Activated CD8-positive, alpha-beta memory T cell treated with anti-CD3 and anti-CD28 coated beads, Interleukin-2, amount 50 U/mL, for 4 hours (primary cell): Measurements from ENCODE around the gene KLK2.
A peak's percentile ranks its signal among the peaks of the same experiment; 100 is the strongest.

Experiments
- DNase-seq: peaks from one replicate; pipeline ENCODE4 v3.0.0-alpha.2; 2020

KLK2 gene

GRCh38 chr19:50873056-50873455 is at the start of gene KLK2:
KLK2 (plus strand) TSS chr19:50873439; CDS start chr19:50873474, 35 bp downstream.
- DNase-seq: no peak

GRCh38 chr19:50826492-50827240 is 46.6 kb upstream of the KLK2 start:
- DNase-seq: no peak

- no peak for DNase-seq
Observed at GRCh38 chr19:50827476-50827875, 45.8 kb upstream of the KLK2 start.

- DNase-seq: no peak
Observed at GRCh38 chr19:50829801-50830200, 43.4 kb upstream of the KLK2 start.

GRCh38 chr19:50830266-50831025 is 42.8 kb upstream of the KLK2 start:
- no peak for DNase-seq

- DNase-seq: no peak
Observed at GRCh38 chr19:50831026-50831396, 42.2 kb upstream of the KLK2 start.

GRCh38 chr19:50832666-50833065 is 40.6 kb upstream of the KLK2 start:
- no peak for DNase-seq

GRCh38 chr19:50833117-50833801 is 40.0 kb upstream of the KLK2 start, which contains the start of gene KLK15:
KLK15 (minus strand) TSS chr19:50833574; CDS start chr19:50831492, 2,082 bp downstream.
- DNase-seq: no peak

- DNase-seq: no peak
Observed at GRCh38 chr19:50833802-50834167, 39.5 kb upstream of the KLK2 start.

- no peak for DNase-seq
Observed at GRCh38 chr19:50835103-50835784, 38.0 kb upstream of the KLK2 start.

GRCh38 chr19:50835785-50836542 is 37.3 kb upstream of the KLK2 start:
- DNase-seq: peak; percentile 64

GRCh38 chr19:50836543-50837195 is 36.6 kb upstream of the KLK2 start:
- DNase-seq: no peak

- no peak for DNase-seq
Observed at GRCh38 chr19:50837300-50837699, 35.9 kb upstream of the KLK2 start.

- DNase-seq: no peak
Observed at GRCh38 chr19:50838239-50838638, 35.0 kb upstream of the KLK2 start.

GRCh38 chr19:50839712-50840655 is 33.3 kb upstream of the KLK2 start:
- no peak for DNase-seq

GRCh38 chr19:50842130-50842529 is 31.1 kb upstream of the KLK2 start:
- DNase-seq: no peak

- DNase-seq: no peak
Observed at GRCh38 chr19:50843205-50843604, 30.0 kb upstream of the KLK2 start.

- no peak for DNase-seq
Observed at GRCh38 chr19:50843701-50844221, 29.5 kb upstream of the KLK2 start.

- no peak for DNase-seq
Observed at GRCh38 chr19:50844296-50844935, 28.8 kb upstream of the KLK2 start.

GRCh38 chr19:50850738-50851137 is 22.5 kb upstream of the KLK2 start:
- DNase-seq: no peak
